Fibroblast of mammary gland (primary cell): Measurements from ENCODE around the gene FTSJ3.

Source experiments
- DNase-seq: peaks from one replicate; pipeline ENCODE4 v3.0.0-alpha.2; 2010; ENCODE audit warnings: low read depth
- H3K4me3 ChIP-seq: 2 replicates; pipeline ENCODE4 v1.5.1; 2011; ENCODE audit warnings: low read depth, mild to moderate bottlenecking, low read length, moderate library complexity; ENCODE audit not compliant: control insufficient read depth
- CTCF ChIP-seq: conservative IDR thresholded peaks from 2 replicates; pipeline ENCODE4 v1.5.1; 2011; ENCODE audit warnings: low read depth, low read length, inconsistent platforms; ENCODE audit not compliant: control insufficient read depth, insufficient read depth

FTSJ3 gene

GRCh38 chr17:63834431-63835166 lies 7.1 kb upstream of the FTSJ3 start:
- peak; percentile 87 for DNase-seq
- H3K4me3 ChIP-seq: no peak overlapping the region
- peak; percentile 69 for TF ChIP-seq CTCF

- no peak for DNase-seq
- H3K4me3 ChIP-seq: no peak overlapping the region
- no peak for TF ChIP-seq CTCF
These were observed 6.4 kb upstream of the FTSJ3 start for GRCh38 chr17:63833741-63834373.

GRCh38 chr17:63833026-63833740 lies 5.7 kb upstream of the FTSJ3 start:
- no peak overlapping the region for H3K4me3 ChIP-seq
- no peak for TF ChIP-seq CTCF
- DNase-seq: no peak

GRCh38 chr17:63832455-63832854 lies 5.0 kb upstream of the FTSJ3 start:
- H3K4me3 ChIP-seq: no peak overlapping the region
- TF ChIP-seq CTCF: peak; percentile 1
- no peak for DNase-seq

- no peak for DNase-seq
- TF ChIP-seq CTCF: no peak
- no peak overlapping the region for H3K4me3 ChIP-seq
These were observed 4.6 kb upstream of the FTSJ3 start for GRCh38 chr17:63832014-63832413.

GRCh38 chr17:63831505-63831904 lies 4.0 kb upstream of the FTSJ3 start:
- H3K4me3 ChIP-seq: no peak overlapping the region
- DNase-seq: no peak
- no peak for TF ChIP-seq CTCF
